H1 (cell line): ENCODE measurements around the gene APC2. TPM values are rescaled to one million over a fixed set of nuclear protein-coding genes. Genes with fewer than 3 reads are reported as not detected.

Experiments used
- BCL11A ChIP-seq, 2 experiments: IDR thresholded peaks; one replicate each; pipeline ENCODE4 v1.6.1; 2011; ENCODE audit warnings: low read depth in 2 of 2, low read length in 2 of 2, mild to moderate bottlenecking in 2 of 2
- CBX5 ChIP-seq: fragments of 300-800, 300-1000 bp; sonication (generic); IDR thresholded peaks from 2 replicates; pipeline ENCODE4 v1.7.1; 2016; ENCODE audit warnings: antibody characterized with exemption, low read length, low read depth
- CHD1 ChIP-seq: IDR thresholded peaks from 2 replicates; pipeline ENCODE4 v1.6.1; 2012; ENCODE audit warnings: low read depth, low read length, improper control_type of control experiment
- EZH2 ChIP-seq: fragments of 200-600 bp; sonication (generic); IDR thresholded peaks from 2 replicates; pipeline ENCODE4 v1.7.1; 2012; ENCODE audit warnings: low read depth, mild to moderate bottlenecking, moderate library complexity, low read length, inconsistent platforms; ENCODE audit not compliant: severe bottlenecking
- RAD21 ChIP-seq, 2 experiments: IDR thresholded peaks in 1 of 2; conservative IDR thresholded peaks in 1 of 2; 2 replicates each; pipeline ENCODE4 v1.6.1; 2011; ENCODE audit warnings: low read depth in 2 of 2, low read length in 2 of 2, improper control_type of control experiment in 1 of 2, inconsistent platforms in 1 of 2, mild to moderate bottlenecking in 1 of 2, moderate library complexity in 1 of 2
- SIRT6 ChIP-seq: IDR thresholded peaks from one replicate; pipeline ENCODE4 v1.7.1; 2012; ENCODE audit warnings: low read length, inconsistent platforms
- SUZ12 ChIP-seq: fragments of 200-600 bp; sonication (generic); IDR thresholded peaks from 2 replicates; pipeline ENCODE4 v1.6.1; 2012; ENCODE audit warnings: mild to moderate bottlenecking, inconsistent platforms, low read length, moderate library complexity, mixed read lengths
- TAF1 ChIP-seq: IDR thresholded peaks from 2 replicates; pipeline ENCODE4 v1.6.1; 2011; ENCODE audit warnings: mild to moderate bottlenecking, low read depth, low read length
- TAF7 ChIP-seq: optimal IDR thresholded peaks from 2 replicates; pipeline ENCODE3; 2011; ENCODE audit warnings: low read depth, mild to moderate bottlenecking, inconsistent platforms, low read length, moderate library complexity, borderline replicate concordance
- polyA plus RNA-seq, 7 experiments: library from polyadenylated mRNA; depleted of rRNA in 3 of 7; stranded (reverse) in 5 of 7; unstranded in 2 of 7; fragments of >200 nt in 5 of 7; fragments of 200-250 nt in 2 of 7; gene quantifications; 1 replicate in 5 of 7; 2 replicates in 1 of 7; 4 replicates in 1 of 7; pipeline versions ENCODE4 v1.2.1 to v1.2.3, GENCODE V29; 2011 to 2013; ENCODE audit warnings: missing spikeins in 2 of 7, mixed read lengths in 2 of 7
- total RNA-seq: library from RNA; stranded (reverse); fragmentation: NEBNext Ultra II Directional; extraction: Animal tissue kit (Norgen Biotek cat#: 25700); gene quantifications from 2 replicates; pipeline ENCODE4 v1.2.1, GENCODE V29; 2021
- TF ChIP-seq, protein P1 (sequence below): fragments of 300-600 bp; sonication (generic); IDR thresholded peaks from 2 replicates; pipeline ENCODE4 v1.7.1; 2012; ENCODE audit warnings: low read length, moderate library complexity, mild to moderate bottlenecking, inconsistent platforms; ENCODE audit not compliant: insufficient replicate concordance

APC2 gene
- total and polyA plus RNA-seq, 2 of the 8 experiments (the other 6 are each of a cell fraction or from before 2014, with no cell fraction given), result 1.3 to 4.1 TPM

DNA sequence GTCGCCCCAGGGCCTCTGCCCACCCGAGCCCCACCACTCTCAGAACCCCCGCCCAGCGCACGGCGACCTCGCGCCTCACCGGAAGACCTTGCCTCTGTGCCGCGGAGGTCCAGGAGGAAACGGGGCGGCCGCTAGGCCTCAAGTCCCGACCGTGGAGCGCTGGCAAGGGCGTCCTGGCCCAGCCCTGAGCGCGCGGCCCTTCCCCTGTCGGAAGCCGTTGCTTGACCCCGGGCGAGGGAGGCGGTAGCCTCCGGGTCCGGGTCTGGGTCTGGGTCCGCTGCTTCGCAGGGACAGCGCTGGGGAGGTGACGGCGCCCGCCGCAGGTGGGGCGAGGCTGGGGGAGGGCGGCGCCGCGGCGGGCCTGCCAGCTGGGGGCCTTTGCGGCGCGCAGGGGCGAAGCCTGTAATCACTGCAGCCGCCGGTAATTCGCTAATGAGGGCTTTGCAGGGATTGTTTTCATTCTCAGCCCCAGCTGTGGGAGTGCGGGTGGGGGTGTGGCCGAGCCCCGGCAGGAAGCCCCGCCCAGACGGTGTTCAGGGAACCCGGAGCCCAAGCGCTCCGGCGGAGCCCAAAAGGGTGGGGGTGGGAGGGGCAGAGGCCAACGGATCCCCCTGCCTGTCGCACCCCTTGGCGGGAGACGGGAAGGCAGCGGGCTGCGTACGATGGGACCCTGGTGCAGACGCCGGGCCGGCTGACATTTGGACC is 20.5 kb downstream of the APC2 start (continued):
- TF ChIP-seq TAF1 (peak; percentile 3; the same call in 1 of the 2 replicates), TAF7 (no peak), EZH2 (peak; percentile 29), CHD1 (no peak), CBX5 (no peak), SIRT6 (no peak), SUZ12 (0 out of 2 replicates have a peak, but pooled peaks have one; percentile 30), BCL11A (IDR thresholded peaks at IDR 0.05; ENCODE audit: low read depth in 2 of 2, low read length in 2 of 2) (no peak), RAD21 (IDR thresholded peaks at IDR 0.05 in 1 of 2, conservative IDR thresholded peaks at IDR 0.05 in 1 of 2; ENCODE audit: low read depth in 2 of 2, low read length in 2 of 2) (no peak)
- TF ChIP-seq, protein P1, sequence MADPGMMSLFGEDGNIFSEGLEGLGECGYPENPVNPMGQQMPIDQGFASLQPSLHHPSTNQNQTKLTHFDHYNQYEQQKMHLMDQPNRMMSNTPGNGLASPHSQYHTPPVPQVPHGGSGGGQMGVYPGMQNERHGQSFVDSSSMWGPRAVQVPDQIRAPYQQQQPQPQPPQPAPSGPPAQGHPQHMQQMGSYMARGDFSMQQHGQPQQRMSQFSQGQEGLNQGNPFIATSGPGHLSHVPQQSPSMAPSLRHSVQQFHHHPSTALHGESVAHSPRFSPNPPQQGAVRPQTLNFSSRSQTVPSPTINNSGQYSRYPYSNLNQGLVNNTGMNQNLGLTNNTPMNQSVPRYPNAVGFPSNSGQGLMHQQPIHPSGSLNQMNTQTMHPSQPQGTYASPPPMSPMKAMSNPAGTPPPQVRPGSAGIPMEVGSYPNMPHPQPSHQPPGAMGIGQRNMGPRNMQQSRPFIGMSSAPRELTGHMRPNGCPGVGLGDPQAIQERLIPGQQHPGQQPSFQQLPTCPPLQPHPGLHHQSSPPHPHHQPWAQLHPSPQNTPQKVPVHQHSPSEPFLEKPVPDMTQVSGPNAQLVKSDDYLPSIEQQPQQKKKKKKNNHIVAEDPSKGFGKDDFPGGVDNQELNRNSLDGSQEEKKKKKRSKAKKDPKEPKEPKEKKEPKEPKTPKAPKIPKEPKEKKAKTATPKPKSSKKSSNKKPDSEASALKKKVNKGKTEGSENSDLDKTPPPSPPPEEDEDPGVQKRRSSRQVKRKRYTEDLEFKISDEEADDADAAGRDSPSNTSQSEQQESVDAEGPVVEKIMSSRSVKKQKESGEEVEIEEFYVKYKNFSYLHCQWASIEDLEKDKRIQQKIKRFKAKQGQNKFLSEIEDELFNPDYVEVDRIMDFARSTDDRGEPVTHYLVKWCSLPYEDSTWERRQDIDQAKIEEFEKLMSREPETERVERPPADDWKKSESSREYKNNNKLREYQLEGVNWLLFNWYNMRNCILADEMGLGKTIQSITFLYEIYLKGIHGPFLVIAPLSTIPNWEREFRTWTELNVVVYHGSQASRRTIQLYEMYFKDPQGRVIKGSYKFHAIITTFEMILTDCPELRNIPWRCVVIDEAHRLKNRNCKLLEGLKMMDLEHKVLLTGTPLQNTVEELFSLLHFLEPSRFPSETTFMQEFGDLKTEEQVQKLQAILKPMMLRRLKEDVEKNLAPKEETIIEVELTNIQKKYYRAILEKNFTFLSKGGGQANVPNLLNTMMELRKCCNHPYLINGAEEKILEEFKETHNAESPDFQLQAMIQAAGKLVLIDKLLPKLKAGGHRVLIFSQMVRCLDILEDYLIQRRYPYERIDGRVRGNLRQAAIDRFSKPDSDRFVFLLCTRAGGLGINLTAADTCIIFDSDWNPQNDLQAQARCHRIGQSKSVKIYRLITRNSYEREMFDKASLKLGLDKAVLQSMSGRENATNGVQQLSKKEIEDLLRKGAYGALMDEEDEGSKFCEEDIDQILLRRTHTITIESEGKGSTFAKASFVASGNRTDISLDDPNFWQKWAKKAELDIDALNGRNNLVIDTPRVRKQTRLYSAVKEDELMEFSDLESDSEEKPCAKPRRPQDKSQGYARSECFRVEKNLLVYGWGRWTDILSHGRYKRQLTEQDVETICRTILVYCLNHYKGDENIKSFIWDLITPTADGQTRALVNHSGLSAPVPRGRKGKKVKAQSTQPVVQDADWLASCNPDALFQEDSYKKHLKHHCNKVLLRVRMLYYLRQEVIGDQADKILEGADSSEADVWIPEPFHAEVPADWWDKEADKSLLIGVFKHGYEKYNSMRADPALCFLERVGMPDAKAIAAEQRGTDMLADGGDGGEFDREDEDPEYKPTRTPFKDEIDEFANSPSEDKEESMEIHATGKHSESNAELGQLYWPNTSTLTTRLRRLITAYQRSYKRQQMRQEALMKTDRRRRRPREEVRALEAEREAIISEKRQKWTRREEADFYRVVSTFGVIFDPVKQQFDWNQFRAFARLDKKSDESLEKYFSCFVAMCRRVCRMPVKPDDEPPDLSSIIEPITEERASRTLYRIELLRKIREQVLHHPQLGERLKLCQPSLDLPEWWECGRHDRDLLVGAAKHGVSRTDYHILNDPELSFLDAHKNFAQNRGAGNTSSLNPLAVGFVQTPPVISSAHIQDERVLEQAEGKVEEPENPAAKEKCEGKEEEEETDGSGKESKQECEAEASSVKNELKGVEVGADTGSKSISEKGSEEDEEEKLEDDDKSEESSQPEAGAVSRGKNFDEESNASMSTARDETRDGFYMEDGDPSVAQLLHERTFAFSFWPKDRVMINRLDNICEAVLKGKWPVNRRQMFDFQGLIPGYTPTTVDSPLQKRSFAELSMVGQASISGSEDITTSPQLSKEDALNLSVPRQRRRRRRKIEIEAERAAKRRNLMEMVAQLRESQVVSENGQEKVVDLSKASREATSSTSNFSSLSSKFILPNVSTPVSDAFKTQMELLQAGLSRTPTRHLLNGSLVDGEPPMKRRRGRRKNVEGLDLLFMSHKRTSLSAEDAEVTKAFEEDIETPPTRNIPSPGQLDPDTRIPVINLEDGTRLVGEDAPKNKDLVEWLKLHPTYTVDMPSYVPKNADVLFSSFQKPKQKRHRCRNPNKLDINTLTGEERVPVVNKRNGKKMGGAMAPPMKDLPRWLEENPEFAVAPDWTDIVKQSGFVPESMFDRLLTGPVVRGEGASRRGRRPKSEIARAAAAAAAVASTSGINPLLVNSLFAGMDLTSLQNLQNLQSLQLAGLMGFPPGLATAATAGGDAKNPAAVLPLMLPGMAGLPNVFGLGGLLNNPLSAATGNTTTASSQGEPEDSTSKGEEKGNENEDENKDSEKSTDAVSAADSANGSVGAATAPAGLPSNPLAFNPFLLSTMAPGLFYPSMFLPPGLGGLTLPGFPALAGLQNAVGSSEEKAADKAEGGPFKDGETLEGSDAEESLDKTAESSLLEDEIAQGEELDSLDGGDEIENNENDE, result no peak
